Activated CD4-positive, alpha-beta T cell treated with anti-CD3 and anti-CD28 coated beads, Interleukin-2, amount 10 ng/mL, durations not matched to agents 24 days and 14 days (primary cell): ENCODE results near the gene EARS2. TPM values are rescaled to one million over a fixed set of nuclear protein-coding genes. Genes with fewer than 3 reads are reported as not detected.
"Not testable (repeated sequence)": the region's sequence is repeated elsewhere in the genome, so short reads cannot be mapped to it uniquely, and the experiment has no call there.

Experiments used
- DNase-seq: peaks from one replicate; pipeline ENCODE4 v3.0.0; 2022
- H3K27ac Mint-ChIP-seq: one replicate; pipeline ENCODE4 v1.8.0; 2022; ENCODE audit warnings: mild to moderate bottlenecking, mixed read lengths
- H3K27me3 Mint-ChIP-seq: one replicate; pipeline ENCODE4 v1.8.0; 2022; ENCODE audit warnings: mixed read lengths
- H3K36me3 Mint-ChIP-seq: one replicate; pipeline ENCODE4 v1.8.0; 2022; ENCODE audit warnings: low read depth, mild to moderate bottlenecking, mixed read lengths
- H3K4me1 Mint-ChIP-seq: one replicate; pipeline ENCODE4 v1.8.0; 2021; ENCODE audit warnings: mixed read lengths
- H3K4me3 Mint-ChIP-seq: one replicate; pipeline ENCODE4 v1.8.0; 2022; ENCODE audit warnings: mild to moderate bottlenecking, moderate library complexity, mixed read lengths
- H3K9me3 Mint-ChIP-seq: one replicate; pipeline ENCODE4 v1.8.0; 2021; ENCODE audit warnings: mixed read lengths
- intact Hi-C: fragments of 100-400 bp; cut with micrococcal nuclease; formaldehyde crosslinking; loops from one replicate; pipeline ENCODE4 v1.15.1; 2023
- total RNA-seq: library from RNA; stranded (reverse); gene quantifications from 2 replicates; pipeline ENCODE4 v1.2.3, GENCODE V29; 2022

The EARS2 gene
- total RNA-seq, 1 donor from 2014 or later, result 31.4 TPM

DNA sequence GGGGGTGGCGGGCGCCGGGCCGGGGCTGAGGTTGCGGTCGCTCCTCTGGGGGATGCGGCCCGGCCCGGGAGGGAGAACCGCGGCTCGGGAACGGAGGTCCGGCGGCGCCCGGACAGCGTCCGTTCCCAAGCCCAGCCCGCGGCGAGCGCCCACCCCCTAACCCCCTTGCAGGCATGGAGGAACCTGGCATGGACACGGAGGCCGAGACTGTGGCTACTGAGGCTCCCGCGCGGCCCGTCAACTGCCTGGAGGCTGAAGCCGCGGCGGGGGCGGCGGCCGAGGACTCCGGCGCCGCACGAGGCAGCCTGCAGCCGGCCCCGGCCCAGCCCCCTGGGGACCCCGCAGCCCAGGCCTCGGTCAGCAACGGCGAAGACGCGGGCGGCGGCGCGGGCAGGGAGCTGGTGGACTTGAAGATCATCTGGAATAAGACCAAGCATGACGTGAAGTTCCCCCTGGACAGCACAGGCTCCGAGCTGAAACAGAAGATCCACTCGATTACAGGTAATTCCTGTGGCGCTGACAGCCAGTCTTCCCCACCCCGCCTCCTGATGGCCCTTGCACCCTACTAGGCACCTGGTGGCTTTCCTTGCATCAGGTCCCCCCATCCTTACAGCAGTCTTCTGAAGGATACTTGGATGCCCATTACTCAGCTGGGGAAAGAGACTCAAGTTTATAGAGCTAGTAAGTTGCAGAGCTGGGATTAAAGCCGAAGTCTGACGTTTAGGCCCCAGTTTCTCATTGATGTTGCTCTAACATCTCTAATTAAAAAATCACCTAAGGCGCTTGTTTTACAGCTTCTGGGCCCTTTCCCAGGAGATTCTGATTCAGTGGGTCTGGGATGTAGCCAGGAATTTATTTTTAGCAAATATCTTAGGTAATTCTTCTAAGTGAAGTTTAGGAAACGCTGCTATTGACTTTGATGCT is 891 bp upstream of the EARS2 start:
- no peaks in the 10 kb centered on the region for H3K9me3 Mint-ChIP-seq
- H3K4me3 Mint-ChIP-seq, result peak overlapping the region; percentile 98
- intact Hi-C loops, result loop anchor here (1.0 to 5.0 kb wide), 8 partner anchors 38 to 984 kb away; partner anchors contain the start of genes DCTN5, GGA2, NDUFAB1 and PALB2
- peak overlapping the region; percentile 96 for H3K27ac Mint-ChIP-seq
- no peak for DNase-seq
- peaks cover 38% of the 10 kb centered on the region for H3K36me3 Mint-ChIP-seq
- H3K27me3 Mint-ChIP-seq, result no peaks in the 10 kb centered on the region
- H3K4me1 Mint-ChIP-seq, result peaks cover 34% of the 10 kb centered on the region

- intact Hi-C loops, result no loop called here
- H3K27ac Mint-ChIP-seq, result peak overlapping the region; percentile 34
- peaks cover 31% of the 10 kb centered on the region for H3K36me3 Mint-ChIP-seq
- H3K27me3 Mint-ChIP-seq, result no peaks in the 10 kb centered on the region
- H3K9me3 Mint-ChIP-seq, result no peaks in the 10 kb centered on the region
- H3K4me1 Mint-ChIP-seq, result peaks cover 24% of the 10 kb centered on the region
- no peak overlapping the region for H3K4me3 Mint-ChIP-seq
- no peak for DNase-seq
These were observed 2.6 kb downstream of the EARS2 start for GRCh38 chr16:23554536-23554935.

- H3K27ac Mint-ChIP-seq, result no peak overlapping the region
These were observed 5.0 kb downstream of the EARS2 start for GRCh38 chr16:23552161-23552560.

GRCh38 chr16:23549938-23550337 is 7.2 kb downstream of the EARS2 start:
- H3K4me1 Mint-ChIP-seq, result peaks cover 1% of the 10 kb centered on the region
- no peak overlapping the region for H3K4me3 Mint-ChIP-seq
- intact Hi-C loops, result no loop called here
- H3K9me3 Mint-ChIP-seq, result no peaks in the 10 kb centered on the region
- DNase-seq, result no peak
- peaks cover 42% of the 10 kb centered on the region for H3K36me3 Mint-ChIP-seq
- no peaks in the 10 kb centered on the region for H3K27me3 Mint-ChIP-seq
- H3K27ac Mint-ChIP-seq, result no peak overlapping the region

More at GRCh38 chr16:23552161-23552560, 5.0 kb downstream of the EARS2 start:
- Mint-ChIP-seq H3K4me1 (peaks cover 12% of the 10 kb centered on the region), H3K4me3 (no peak overlapping the region), H3K27me3 (no peaks in the 10 kb centered on the region), H3K36me3 (peaks cover 35% of the 10 kb centered on the region), H3K9me3 (no peaks in the 10 kb centered on the region)
- intact Hi-C loops, result no loop called here
- no peak for DNase-seq

DNA sequence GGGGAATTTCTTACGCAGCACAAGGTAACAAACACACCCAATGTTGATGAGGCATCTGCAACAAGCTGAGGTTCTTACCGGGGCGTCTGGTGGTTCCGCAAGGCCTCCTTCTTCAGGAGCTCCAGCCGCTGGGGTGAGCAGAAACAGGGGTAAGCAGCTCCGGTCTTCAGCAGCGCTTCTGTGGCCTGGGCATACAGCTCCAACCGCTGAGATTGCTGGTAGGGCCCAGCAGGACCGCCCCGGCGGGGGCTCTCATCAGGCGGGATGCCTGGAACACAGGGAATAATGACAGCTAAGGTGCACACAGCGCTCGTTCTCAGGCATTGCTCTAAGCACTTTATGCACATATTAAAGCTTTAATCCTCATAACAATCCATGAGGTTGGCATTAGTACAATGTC is 12.7 kb downstream of the EARS2 start:
- H3K4me3 Mint-ChIP-seq, result no peak overlapping the region
- no peaks in the 10 kb centered on the region for H3K4me1 Mint-ChIP-seq
- H3K9me3 Mint-ChIP-seq, result no peaks in the 10 kb centered on the region
- H3K36me3 Mint-ChIP-seq, result peaks cover 41% of the 10 kb centered on the region
- no peaks in the 10 kb centered on the region for H3K27me3 Mint-ChIP-seq
- no peak overlapping the region for H3K27ac Mint-ChIP-seq
- no peak for DNase-seq
- intact Hi-C loops, result no loop called here

DNA sequence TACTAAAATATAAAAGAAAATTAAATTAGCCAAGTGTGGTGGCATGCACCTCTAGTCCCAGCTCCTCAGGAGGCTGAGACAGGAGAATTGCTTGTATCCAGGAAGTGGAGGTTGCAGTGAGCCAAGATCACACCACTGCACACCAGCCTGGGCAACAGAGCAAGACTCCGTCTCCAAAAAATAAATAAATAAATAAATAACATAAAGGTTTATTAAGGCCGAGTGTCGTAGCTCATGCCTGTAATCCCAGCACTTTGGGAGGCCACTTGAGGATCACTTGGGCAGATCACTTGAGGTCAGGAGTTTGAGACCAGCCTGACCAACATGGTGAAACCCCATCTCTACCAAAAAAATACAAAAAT is 16.4 kb downstream of the EARS2 start:
- intact Hi-C loops, H3K4me3 Mint-ChIP-seq, H3K27me3 Mint-ChIP-seq, DNase-seq, H3K4me1 Mint-ChIP-seq, H3K9me3 Mint-ChIP-seq, H3K27ac Mint-ChIP-seq: not testable (repeated sequence)
- peaks cover 28% of the 10 kb centered on the region for H3K36me3 Mint-ChIP-seq

DNA sequence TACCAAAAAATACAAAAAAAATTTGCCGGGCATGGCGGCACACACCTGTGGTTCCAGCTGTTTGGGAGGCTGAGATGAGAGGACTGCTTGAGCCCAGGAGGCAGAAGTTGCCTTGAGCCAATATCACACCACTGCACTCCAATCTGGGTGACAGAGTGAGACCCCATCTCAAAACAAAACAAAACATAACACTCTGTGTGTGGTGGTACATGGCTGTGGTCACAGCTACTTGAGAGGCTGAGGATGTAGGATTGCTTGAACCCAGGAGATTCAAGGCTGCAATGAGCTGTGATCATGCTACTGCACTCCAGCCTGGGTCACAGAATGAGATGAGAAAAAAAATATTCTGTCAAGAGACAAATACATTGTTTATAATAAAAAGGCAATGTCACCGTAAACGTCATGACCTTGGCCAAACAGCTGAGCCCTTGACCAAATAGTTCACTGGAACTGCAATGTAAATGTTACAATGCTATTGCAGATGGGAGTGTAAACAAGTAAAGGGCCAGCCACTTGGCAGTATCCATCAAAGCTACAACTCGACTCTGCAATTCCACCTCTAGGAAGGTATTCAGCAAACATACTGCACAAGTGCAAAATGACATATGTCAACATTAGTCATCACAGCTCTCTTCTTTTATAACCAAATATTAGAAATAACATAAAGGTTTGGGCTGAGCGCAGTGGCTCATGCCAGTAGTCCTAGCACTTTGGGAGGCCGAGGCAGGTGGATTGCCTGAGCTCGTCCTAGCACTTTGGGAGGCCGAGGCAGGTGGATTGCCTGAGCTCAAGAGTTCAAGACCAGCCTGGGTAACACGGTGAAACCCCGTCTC is 16.9 kb downstream of the EARS2 start:
- no peaks in the 10 kb centered on the region for H3K9me3 Mint-ChIP-seq
- H3K4me1 Mint-ChIP-seq, result no peaks in the 10 kb centered on the region
- no peak overlapping the region for H3K4me3 Mint-ChIP-seq
- intact Hi-C loops, result no loop called here
- DNase-seq, result no peak
- H3K36me3 Mint-ChIP-seq, result peaks cover 28% of the 10 kb centered on the region
- H3K27me3 Mint-ChIP-seq, result no peaks in the 10 kb centered on the region
- H3K27ac Mint-ChIP-seq, result no peak overlapping the region

- Mint-ChIP-seq H3K9me3 (no peaks in the 10 kb centered on the region), H3K36me3 (peaks cover 29% of the 10 kb centered on the region), H3K27ac (peak overlapping the region; percentile 37), H3K27me3 (no peaks in the 10 kb centered on the region), H3K4me3 (no peak overlapping the region), H3K4me1 (no peaks in the 10 kb centered on the region)
- DNase-seq, result no peak
- intact Hi-C loops, result no loop called here
These were observed 18.3 kb downstream of the EARS2 start for GRCh38 chr16:23538919-23539278.

- H3K9me3 Mint-ChIP-seq, result no peaks in the 10 kb centered on the region
- H3K4me1 Mint-ChIP-seq, result no peaks in the 10 kb centered on the region
- intact Hi-C loops, result no loop called here
- no peak for DNase-seq
- H3K36me3 Mint-ChIP-seq, result peaks cover 25% of the 10 kb centered on the region
- H3K4me3 Mint-ChIP-seq, result no peak overlapping the region
- no peak overlapping the region for H3K27ac Mint-ChIP-seq
- no peaks in the 10 kb centered on the region for H3K27me3 Mint-ChIP-seq
These were observed 19.8 kb downstream of the EARS2 start for GRCh38 chr16:23537390-23537789.

- Mint-ChIP-seq H3K9me3 (no peaks in the 10 kb centered on the region), H3K27me3 (no peaks in the 10 kb centered on the region), H3K4me3 (no peak overlapping the region), H3K27ac (no peak overlapping the region), H3K36me3 (peaks cover 25% of the 10 kb centered on the region), H3K4me1 (no peaks in the 10 kb centered on the region)
- intact Hi-C loops, result no loop called here
- no peak for DNase-seq
These were observed 21.2 kb downstream of the EARS2 start for GRCh38 chr16:23535901-23536300.

DNA sequence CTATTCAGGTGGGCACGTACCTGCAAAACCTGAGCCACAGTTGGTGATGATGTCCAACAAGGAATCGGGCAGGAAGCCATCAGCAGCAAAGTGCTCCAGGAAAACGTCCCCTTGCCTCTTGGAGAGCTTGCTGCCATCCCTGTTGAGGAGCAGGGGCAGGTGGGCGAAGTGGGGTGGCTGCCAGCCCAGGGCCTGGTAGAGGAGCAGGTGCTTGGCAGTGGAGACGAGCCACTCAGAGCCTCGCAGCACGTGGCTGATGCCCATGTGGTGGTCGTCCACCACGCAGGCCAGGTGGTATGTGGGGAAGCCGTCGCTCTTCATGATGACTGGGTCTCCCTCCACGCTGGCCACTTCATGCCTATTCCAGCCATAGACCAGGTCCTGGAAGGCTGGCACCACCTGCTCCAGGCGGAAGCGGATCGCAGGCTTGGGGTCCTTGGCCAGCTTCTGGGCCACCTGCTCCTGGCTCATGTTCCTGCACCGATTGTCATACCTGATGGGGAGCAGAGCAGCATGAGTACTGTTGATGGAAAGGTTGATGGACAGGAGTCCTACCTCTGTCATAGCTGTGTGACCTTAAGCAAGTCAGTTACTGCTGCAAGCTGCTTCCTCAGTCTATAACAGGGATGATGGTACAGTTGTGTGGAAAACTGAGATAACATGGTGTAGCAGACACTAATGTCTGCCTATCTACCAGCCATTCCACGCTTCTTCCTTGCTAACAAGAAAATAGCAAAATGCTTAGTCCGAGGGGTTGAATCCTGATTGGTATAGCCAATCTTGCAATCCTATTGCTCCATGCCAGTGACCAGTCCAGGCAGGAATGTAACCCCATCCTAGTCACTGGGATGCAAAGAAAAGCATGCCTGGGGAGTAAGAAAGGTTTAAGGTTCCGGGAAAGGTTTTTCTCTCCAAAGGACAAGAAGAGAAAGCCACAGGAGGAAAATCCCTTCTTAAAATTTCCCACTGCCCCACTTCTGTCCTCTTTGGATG is 22.0 kb downstream of the EARS2 start:
- no peaks in the 10 kb centered on the region for H3K9me3 Mint-ChIP-seq

DNA sequence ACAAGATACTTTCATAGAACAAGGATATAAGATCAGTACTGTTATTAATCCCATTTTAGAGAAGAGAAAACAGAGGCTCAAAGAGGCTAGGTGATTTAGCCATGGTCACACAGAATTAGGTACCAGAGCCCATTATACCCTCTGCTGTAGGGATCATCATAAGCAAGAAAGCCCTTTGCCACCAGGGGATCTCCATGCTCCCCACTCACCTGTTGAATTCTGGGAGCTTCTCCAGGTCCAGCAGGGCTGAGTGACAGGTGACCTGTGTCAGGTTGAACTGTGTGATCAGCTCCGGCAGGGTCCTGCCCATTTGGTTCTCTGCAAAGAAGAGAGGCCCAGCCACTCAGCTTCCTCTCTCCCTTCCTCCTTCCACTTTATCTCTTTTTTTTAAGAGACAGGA is 24.7 kb downstream of the EARS2 start:
- H3K4me1 Mint-ChIP-seq, result no peaks in the 10 kb centered on the region
- DNase-seq, result no peak
- no peaks in the 10 kb centered on the region for H3K9me3 Mint-ChIP-seq
- intact Hi-C loops, result no loop called here
- H3K27ac Mint-ChIP-seq, result no peak overlapping the region
- peaks cover 25% of the 10 kb centered on the region for H3K36me3 Mint-ChIP-seq
- no peak overlapping the region for H3K4me3 Mint-ChIP-seq
- H3K27me3 Mint-ChIP-seq, result no peaks in the 10 kb centered on the region

More for the DNA sequence above, 22.0 kb downstream of the EARS2 start:
- no peaks in the 10 kb centered on the region for H3K27me3 Mint-ChIP-seq
- peaks cover 25% of the 10 kb centered on the region for H3K36me3 Mint-ChIP-seq
- no peak for DNase-seq
- intact Hi-C loops, result no loop called here
- no peaks in the 10 kb centered on the region for H3K4me1 Mint-ChIP-seq
- no peak overlapping the region for H3K27ac Mint-ChIP-seq
- no peak overlapping the region for H3K4me3 Mint-ChIP-seq

- intact Hi-C loops, result no loop called here
- no peak overlapping the region for H3K4me3 Mint-ChIP-seq
- H3K27me3 Mint-ChIP-seq, result no peaks in the 10 kb centered on the region
- no peaks in the 10 kb centered on the region for H3K4me1 Mint-ChIP-seq
- H3K36me3 Mint-ChIP-seq, result peaks cover 30% of the 10 kb centered on the region
- no peak for DNase-seq
- H3K27ac Mint-ChIP-seq, result no peak overlapping the region
- no peaks in the 10 kb centered on the region for H3K9me3 Mint-ChIP-seq
These were observed 27.1 kb downstream of the EARS2 start for GRCh38 chr16:23530062-23530461.
